ENCODE results near the gene SERPINC1. TPM values are rescaled to one million over a fixed set of nuclear protein-coding genes. Genes with fewer than 3 reads are reported as not detected.
"Not testable (repeated sequence)": the region's sequence is repeated elsewhere in the genome, so short reads cannot be mapped to it uniquely, and the experiment has no call there.

Gene SERPINC1
- total RNA-seq, 1 donor from 2014 or later, result 0.22 TPM

DNA sequence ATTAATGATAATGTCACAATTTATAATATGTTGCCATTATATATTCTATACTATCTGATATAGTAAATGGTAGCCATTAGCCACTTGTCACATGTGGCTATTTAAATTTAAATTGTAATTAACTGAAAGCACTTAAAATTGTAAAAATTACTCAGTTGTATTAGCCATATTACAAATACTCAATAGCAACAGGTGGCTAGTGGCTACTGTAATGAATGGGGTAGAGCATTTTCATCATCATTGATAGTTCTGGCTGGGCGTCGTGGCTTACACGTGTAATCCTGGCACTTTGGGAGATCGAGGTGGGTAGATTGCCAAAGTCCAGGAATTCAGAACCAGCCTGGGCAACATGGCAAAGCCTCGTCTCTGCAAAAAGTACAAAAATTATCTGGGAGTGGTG lies 32.4 kb downstream of the SERPINC1 start:
- DNase-seq (ENCODE audit: low spot score), result no peak
- no peak overlapping the region for H3K27ac Mint-ChIP-seq (ENCODE audit: unreplicated experiment)
- no peaks in the 10 kb centered on the region for H3K27me3 Mint-ChIP-seq (ENCODE audit: low read depth)

DNA sequence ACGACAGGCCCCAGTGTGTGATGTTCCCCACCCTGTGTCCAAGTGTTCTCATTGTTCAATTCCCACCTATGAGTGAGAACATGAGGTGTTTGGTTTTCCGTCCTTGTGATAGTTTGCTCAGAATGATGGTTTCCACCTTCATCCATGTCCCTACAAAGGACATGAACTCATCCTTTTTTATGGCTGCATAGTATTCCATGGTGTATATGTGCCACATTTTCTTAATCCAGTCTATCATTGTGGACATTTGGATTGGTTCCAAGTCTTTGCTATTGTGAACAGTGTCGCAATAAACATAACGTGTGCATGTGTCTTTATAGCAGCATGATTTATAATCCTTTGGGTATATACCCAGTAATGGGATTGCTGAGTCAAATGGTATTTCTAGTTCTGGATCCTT lies 36.0 kb downstream of the SERPINC1 start:
- DNase-seq (ENCODE audit: low spot score); H3K4me1 Mint-ChIP-seq (ENCODE audit: low read depth); H3K9me3 Mint-ChIP-seq (ENCODE audit: low read depth); H3K27me3 Mint-ChIP-seq (ENCODE audit: low read depth); H3K27ac Mint-ChIP-seq (ENCODE audit: unreplicated experiment); H3K4me3 Mint-ChIP-seq (ENCODE audit: unreplicated experiment): not testable (repeated sequence)
- H3K36me3 Mint-ChIP-seq (ENCODE audit: low read depth), result peaks cover 21% of the 10 kb centered on the region

More for the DNA sequence above, 32.4 kb downstream of the SERPINC1 start:
- no peak overlapping the region for H3K4me3 Mint-ChIP-seq (ENCODE audit: unreplicated experiment)
- no peaks in the 10 kb centered on the region for H3K9me3 Mint-ChIP-seq (ENCODE audit: low read depth)
- no peak for TF ChIP-seq CTCF (IDR thresholded peaks at IDR 0.05)
- no peaks in the 10 kb centered on the region for H3K4me1 Mint-ChIP-seq (ENCODE audit: low read depth)
- H3K36me3 Mint-ChIP-seq (ENCODE audit: low read depth), result peaks cover 18% of the 10 kb centered on the region

GRCh38 chr1:173878251-173878650 lies 38.9 kb downstream of the SERPINC1 start:
- Mint-ChIP-seq H3K36me3 (ENCODE audit: low read depth) (peaks cover 22% of the 10 kb centered on the region), H3K27ac (ENCODE audit: unreplicated experiment) (no peak overlapping the region), H3K4me3 (ENCODE audit: unreplicated experiment) (no peak overlapping the region), H3K27me3 (ENCODE audit: low read depth) (no peaks in the 10 kb centered on the region), H3K4me1 (ENCODE audit: low read depth) (no peaks in the 10 kb centered on the region), H3K9me3 (ENCODE audit: low read depth) (no peaks in the 10 kb centered on the region)
- TF ChIP-seq CTCF (IDR thresholded peaks at IDR 0.05), result no peak
- no peak for DNase-seq (ENCODE audit: low spot score)

GRCh38 chr1:173876732-173877131 lies 40.4 kb downstream of the SERPINC1 start:
- DNase-seq (ENCODE audit: low spot score), result no peak
- no peak for TF ChIP-seq CTCF (IDR thresholded peaks at IDR 0.05)
- H3K4me1 Mint-ChIP-seq (ENCODE audit: low read depth), result peaks cover 3% of the 10 kb centered on the region
- peaks cover 22% of the 10 kb centered on the region for H3K36me3 Mint-ChIP-seq (ENCODE audit: low read depth)
- H3K27me3 Mint-ChIP-seq (ENCODE audit: low read depth), result no peaks in the 10 kb centered on the region
- H3K9me3 Mint-ChIP-seq (ENCODE audit: low read depth), result no peaks in the 10 kb centered on the region
- H3K4me3 Mint-ChIP-seq (ENCODE audit: unreplicated experiment), result no peak overlapping the region
- no peak overlapping the region for H3K27ac Mint-ChIP-seq (ENCODE audit: unreplicated experiment)

GRCh38 chr1:173871500-173871899 lies 45.6 kb downstream of the SERPINC1 start:
- Mint-ChIP-seq H3K4me3 (ENCODE audit: unreplicated experiment) (no peak overlapping the region), H3K4me1 (ENCODE audit: low read depth) (peaks cover 28% of the 10 kb centered on the region), H3K36me3 (ENCODE audit: low read depth) (peaks cover 24% of the 10 kb centered on the region), H3K27ac (ENCODE audit: unreplicated experiment) (no peak overlapping the region), H3K9me3 (ENCODE audit: low read depth) (no peaks in the 10 kb centered on the region), H3K27me3 (ENCODE audit: low read depth) (no peaks in the 10 kb centered on the region)
- DNase-seq (ENCODE audit: low spot score), result no peak
- TF ChIP-seq CTCF (IDR thresholded peaks at IDR 0.05), result no peak

DNA sequence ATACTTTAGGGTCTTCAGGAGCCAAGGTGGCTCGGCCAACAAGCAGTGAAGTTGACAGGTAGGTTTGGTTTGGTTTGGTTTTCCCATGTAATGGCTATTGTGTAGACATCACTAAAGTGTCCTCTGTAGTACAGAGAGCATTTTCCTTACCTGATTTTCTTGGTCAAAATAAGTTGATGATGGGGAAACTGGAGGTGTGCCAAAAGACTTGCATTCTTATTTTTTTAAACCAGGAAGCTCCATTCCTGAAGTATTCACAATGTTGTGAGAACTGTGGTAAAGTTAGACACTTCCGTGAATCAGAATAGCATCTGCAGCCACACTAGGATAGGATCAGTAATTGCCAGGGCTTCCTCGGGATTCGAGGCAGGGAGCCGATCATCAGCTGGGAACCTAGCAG lies 46.0 kb downstream of the SERPINC1 start:
- no peak overlapping the region for H3K4me3 Mint-ChIP-seq (ENCODE audit: unreplicated experiment)
- peaks cover 25% of the 10 kb centered on the region for H3K36me3 Mint-ChIP-seq (ENCODE audit: low read depth)
- DNase-seq (ENCODE audit: low spot score), result no peak
- H3K27ac Mint-ChIP-seq (ENCODE audit: unreplicated experiment), result no peak overlapping the region
- no peaks in the 10 kb centered on the region for H3K9me3 Mint-ChIP-seq (ENCODE audit: low read depth)
- H3K4me1 Mint-ChIP-seq (ENCODE audit: low read depth), result peaks cover 32% of the 10 kb centered on the region
- no peak for TF ChIP-seq CTCF (IDR thresholded peaks at IDR 0.05)
- H3K27me3 Mint-ChIP-seq (ENCODE audit: low read depth), result no peaks in the 10 kb centered on the region
